IPS-15b (cell line): ENCODE data around the gene VEZT.
"Not testable (repeated sequence)": the region's sequence is repeated elsewhere in the genome, so short reads cannot be mapped to it uniquely, and the experiment has no call there.

ENCODE experiments used
- H3K27me3 ChIP-seq: one replicate; pipeline ENCODE4 v1.6.1; 2013; ENCODE audit warnings: low read length; ENCODE audit not compliant: control insufficient read depth, insufficient read depth
- H3K36me3 ChIP-seq: one replicate; pipeline ENCODE4 v1.6.1; 2013; ENCODE audit warnings: low read length; ENCODE audit not compliant: control insufficient read depth, insufficient read depth
- H3K4me1 ChIP-seq: one replicate; pipeline ENCODE4 v1.6.1; 2013; ENCODE audit warnings: mild to moderate bottlenecking, low read length; ENCODE audit not compliant: control insufficient read depth, insufficient read depth
- H3K4me3 ChIP-seq: one replicate; pipeline ENCODE4 v1.5.1; 2013; ENCODE audit warnings: low read depth, low read length
- H3K9ac ChIP-seq: one replicate; pipeline ENCODE4 v1.6.1; 2013; ENCODE audit warnings: low read depth, mild to moderate bottlenecking, low read length
- H3K9me3 ChIP-seq: one replicate; pipeline ENCODE4 v1.6.1; 2013; ENCODE audit warnings: mild to moderate bottlenecking, low read length; ENCODE audit not compliant: control insufficient read depth, insufficient read depth

VEZT gene

DNA sequence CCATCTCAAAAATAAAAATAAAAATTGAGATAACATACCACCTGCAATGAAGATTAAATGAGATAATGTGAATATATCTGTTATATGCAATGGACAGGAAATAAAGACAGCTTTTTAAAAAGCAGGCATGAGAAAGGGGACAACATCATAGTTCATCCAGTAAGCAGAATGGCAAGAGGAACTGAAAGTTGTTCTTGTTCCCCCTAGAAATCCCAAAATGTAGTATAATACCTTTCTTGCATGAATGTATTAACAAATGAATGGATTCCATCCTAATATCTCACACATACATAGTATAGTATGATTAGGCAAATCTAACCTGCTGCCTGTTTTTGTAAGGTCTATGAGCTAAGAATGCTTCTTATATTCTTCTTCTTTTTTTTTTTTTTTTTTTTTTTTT is 31.8 kb upstream of the VEZT start:
- no peaks in the 10 kb centered on the region for H3K27me3 ChIP-seq
- H3K4me1 ChIP-seq, result peaks cover 6% of the 10 kb centered on the region
- no peaks in the 10 kb centered on the region for H3K9me3 ChIP-seq
- H3K9ac ChIP-seq, result no peak overlapping the region
- H3K4me3 ChIP-seq, result no peak overlapping the region
- H3K36me3 ChIP-seq, result no peaks in the 10 kb centered on the region

DNA sequence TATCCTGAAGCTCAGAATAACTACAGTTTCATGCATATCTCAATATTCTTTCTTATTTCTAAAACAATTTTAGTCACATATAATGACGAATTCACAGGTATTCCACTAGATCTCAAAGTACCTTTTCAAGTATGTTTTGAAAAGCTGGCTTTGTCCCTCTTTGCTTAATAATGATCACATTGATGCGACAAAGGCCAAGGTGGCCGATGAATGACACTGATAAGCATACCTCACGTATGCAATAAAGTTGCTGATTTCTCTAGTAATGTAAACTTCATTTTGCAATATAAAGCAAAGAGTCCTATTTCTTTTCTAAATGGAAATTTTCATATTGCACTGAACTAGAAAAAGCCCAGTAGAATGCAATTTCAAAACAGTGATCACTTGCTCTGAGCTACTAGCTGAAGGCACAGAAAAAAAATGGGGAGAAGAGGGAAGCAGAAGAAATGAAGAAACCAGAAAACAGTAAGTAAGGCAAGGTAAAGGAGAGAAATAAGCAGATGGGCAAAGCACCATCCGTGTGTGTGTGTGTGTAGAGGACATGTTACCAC is 29.7 kb upstream of the VEZT start:
- Histone ChIP-seq H3K4me1 (peaks cover 6% of the 10 kb centered on the region), H3K36me3 (no peaks in the 10 kb centered on the region), H3K4me3 (no peak overlapping the region), H3K27me3 (no peaks in the 10 kb centered on the region), H3K9me3 (no peaks in the 10 kb centered on the region), H3K9ac (no peak overlapping the region)

DNA sequence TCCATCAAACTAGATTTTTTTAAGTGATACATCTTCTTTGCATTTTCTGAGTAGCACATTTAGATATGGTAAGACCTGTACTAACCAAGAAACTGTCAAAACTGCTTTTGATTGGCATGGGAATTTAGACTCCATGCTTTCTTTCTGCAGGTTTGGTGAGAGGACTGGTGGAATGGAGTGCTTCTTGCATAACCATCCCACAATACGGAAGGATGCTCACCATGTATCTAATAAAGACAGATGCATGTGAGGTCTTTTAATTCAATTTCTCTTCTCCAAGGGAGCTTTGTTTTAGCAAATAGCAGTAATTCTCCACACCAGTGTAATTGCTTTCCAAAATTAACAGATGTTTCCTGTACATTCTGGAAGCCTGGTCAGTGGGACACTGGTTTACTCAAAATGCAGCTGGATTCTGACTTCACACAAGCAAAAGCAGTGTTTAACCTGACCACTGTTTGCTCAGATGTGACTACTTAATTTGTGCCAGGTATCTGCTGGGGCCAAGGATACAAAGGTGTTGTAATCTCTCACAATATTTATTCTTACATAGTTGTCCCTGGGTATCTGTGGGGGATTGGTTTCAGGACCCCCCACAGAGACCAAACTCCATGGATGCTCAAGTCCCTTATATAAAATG is 26.4 kb upstream of the VEZT start:
- peaks cover 8% of the 10 kb centered on the region for H3K4me1 ChIP-seq
- H3K9me3 ChIP-seq, result no peaks in the 10 kb centered on the region
- H3K4me3 ChIP-seq, result no peak overlapping the region
- no peaks in the 10 kb centered on the region for H3K27me3 ChIP-seq
- H3K9ac ChIP-seq, result no peak overlapping the region
- no peaks in the 10 kb centered on the region for H3K36me3 ChIP-seq

DNA sequence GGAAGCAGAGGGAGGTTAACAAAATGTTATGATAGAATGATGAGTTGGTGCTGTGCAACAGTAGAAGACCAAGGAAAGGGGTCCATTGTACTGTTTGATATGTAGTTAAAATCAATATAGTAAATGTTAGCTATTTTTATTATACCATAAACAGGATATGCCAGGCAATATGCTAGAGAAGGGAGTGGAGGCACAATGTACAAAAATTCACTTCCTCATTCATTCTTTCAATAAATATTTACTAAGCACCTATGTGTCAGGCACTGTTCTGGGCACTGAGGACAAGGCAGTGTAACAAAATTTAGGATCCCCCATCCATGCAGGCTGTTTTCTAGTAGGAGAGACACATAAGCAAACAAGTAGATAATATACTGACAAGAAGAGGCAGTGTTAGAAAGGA is 25.3 kb upstream of the VEZT start:
- Histone ChIP-seq H3K9ac (no peak overlapping the region), H3K4me3 (no peak overlapping the region), H3K4me1 (peaks cover 8% of the 10 kb centered on the region), H3K9me3 (no peaks in the 10 kb centered on the region), H3K36me3 (no peaks in the 10 kb centered on the region), H3K27me3 (no peaks in the 10 kb centered on the region)

DNA sequence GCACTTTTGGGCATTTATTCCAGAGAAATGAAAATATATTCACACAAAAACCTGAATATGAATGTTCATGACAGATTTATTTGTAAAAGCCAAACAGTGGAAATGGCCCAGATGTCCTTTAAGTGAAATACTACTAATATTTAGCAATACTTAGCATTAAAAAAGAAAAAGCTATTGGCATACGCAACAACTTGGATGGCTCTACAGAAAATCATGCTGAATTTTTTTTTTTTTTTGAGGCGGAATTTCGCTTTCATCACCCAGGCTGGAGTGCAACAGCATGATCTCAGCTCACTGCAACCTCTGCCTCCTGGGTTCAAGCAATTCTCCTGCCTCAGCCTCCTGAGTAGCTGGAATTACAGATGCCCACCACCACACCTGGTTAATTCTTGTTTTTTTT is 24.5 kb upstream of the VEZT start:
- no peak overlapping the region for H3K9ac ChIP-seq
- H3K4me1 ChIP-seq, result peaks cover 4% of the 10 kb centered on the region
- H3K27me3 ChIP-seq, result no peaks in the 10 kb centered on the region
- no peaks in the 10 kb centered on the region for H3K36me3 ChIP-seq
- no peaks in the 10 kb centered on the region for H3K9me3 ChIP-seq
- no peak overlapping the region for H3K4me3 ChIP-seq

DNA sequence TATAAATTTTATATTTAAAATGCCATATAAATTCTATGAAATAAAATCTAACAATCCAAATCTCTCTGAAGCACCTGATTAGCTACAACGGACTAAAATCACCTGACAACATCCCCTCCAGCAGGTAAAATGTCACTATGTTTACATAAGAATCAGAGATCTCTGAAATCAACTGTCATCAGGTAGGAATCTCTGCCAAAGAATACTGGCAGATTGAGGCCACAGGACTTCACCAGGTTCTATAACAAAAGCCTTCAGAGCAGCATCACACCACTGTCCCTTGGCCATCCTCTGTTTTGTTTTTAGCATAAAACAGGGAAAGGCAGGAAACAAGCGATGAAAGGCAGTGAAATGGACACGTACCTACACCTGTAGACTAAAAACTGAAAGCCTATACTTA is 22.5 kb upstream of the VEZT start:
- Histone ChIP-seq H3K36me3 (no peaks in the 10 kb centered on the region), H3K4me1 (peaks cover 6% of the 10 kb centered on the region), H3K9ac (no peak overlapping the region), H3K9me3 (no peaks in the 10 kb centered on the region), H3K27me3 (no peaks in the 10 kb centered on the region), H3K4me3 (no peak overlapping the region)

DNA sequence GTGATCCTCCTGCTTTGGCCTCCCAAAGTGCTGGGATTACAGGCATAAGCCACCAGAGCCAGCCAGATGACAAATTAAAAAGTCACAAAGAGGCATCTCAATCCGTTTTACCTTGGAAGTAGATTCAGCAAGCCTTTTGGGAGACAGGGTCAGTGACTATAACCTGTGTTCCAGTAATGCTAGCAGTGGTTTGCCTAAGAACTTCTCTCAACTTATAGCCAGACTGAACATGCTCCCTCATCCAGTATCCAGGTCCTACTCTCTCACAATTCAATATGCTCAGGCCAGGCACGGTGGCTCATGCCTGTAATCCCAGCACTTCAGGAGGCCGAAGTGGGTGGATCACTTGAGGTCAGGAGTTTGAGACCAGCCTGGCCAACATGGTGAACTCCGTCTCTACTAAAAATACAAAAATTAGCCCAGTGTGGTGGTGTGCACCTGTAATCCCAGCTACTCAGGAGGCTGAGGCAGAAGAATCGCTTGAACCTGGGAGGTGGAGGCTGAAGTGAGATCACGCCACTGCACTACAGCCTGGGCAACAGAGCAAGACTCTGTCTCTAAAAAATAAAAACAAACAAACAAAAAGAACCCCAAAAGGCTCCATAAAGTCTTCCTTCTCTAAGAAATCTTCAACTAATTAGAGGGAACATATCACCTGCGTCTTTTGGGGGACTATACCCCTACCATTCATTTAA is 20.6 kb upstream of the VEZT start:
- not testable (repeated sequence) for H3K27me3 ChIP-seq, H3K36me3 ChIP-seq, H3K4me3 ChIP-seq, H3K9ac ChIP-seq, H3K9me3 ChIP-seq
- H3K4me1 ChIP-seq, result peaks cover 17% of the 10 kb centered on the region

DNA sequence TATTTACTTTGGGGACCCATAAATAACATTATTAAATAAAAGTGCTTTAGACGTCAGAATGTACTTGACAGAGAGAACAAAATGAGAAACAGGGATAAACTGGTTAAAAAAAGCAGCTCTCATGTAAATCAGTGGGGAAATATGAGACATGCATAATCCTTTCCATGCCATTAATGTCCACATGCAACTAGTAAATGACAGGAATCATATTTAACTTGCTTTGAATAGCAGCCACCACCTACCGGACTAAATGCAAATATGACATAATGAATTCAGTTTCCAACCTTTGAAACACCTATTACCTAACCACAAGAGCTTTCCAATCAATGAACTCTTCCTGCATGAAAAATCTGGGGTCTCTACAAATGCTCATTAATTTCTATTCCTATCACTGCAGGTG is 20.0 kb upstream of the VEZT start:
- Histone ChIP-seq H3K4me1 (peaks cover 17% of the 10 kb centered on the region), H3K27me3 (no peaks in the 10 kb centered on the region), H3K36me3 (no peaks in the 10 kb centered on the region), H3K9me3 (no peaks in the 10 kb centered on the region), H3K4me3 (no peak overlapping the region), H3K9ac (no peak overlapping the region)

DNA sequence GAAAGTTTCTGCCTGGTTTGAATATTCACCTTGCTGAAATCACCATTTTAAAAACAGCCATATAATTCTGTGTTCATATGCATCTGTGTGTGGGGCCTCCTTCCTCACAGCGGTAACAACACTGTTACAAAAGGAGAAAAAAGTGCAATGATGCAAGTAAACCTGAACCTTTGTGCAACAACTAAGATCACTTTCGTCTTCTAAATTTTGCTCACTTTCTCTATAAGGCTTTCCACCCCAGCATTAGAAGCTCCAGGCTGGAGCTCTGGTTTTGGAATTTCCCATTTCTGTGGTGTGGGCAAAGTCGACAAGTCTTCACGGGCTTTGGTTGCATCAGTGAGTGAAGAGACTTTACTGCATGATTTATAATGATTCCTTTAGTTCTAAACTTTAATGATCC is 18.7 kb upstream of the VEZT start:
- no peak overlapping the region for H3K4me3 ChIP-seq
- H3K27me3 ChIP-seq, result no peaks in the 10 kb centered on the region
- H3K4me1 ChIP-seq, result peaks cover 29% of the 10 kb centered on the region
- no peaks in the 10 kb centered on the region for H3K9me3 ChIP-seq
- no peaks in the 10 kb centered on the region for H3K36me3 ChIP-seq
- no peak overlapping the region for H3K9ac ChIP-seq

DNA sequence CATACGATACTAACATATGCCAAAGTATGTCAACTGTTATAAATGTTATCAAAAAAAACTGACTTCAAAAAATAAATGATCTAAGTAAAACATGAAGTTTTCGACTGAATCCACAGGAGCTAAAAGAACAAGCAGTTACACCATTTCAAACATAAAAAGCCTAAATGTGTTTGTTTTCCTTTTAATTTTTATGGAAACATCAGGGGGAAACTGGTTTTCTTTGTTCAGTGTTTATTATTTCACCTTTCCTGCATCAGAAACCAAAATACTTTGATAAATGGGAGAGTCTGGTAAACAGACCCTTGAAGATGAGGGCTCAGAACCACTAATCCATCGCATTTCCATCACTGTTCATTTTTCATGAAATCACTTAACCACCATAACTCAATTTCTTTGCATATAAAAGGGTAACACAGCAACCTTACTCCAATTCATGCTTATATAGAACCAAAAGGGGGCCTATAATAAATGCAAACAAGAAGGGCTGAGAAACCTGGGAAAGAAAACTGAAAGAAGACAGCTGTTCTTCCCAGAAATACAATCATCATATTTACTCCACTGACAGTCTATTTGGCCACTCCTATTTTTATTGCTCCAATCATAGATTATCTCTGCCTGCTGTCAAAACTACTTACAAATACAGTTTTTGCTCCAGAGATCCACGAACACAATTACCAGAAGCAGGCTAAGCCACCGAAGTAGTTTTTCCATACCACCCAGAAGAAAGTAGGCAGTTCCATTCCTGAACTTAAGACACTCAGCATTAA is 17.3 kb upstream of the VEZT start:
- Histone ChIP-seq H3K4me1 (peaks cover 35% of the 10 kb centered on the region), H3K9ac (no peak overlapping the region)

DNA sequence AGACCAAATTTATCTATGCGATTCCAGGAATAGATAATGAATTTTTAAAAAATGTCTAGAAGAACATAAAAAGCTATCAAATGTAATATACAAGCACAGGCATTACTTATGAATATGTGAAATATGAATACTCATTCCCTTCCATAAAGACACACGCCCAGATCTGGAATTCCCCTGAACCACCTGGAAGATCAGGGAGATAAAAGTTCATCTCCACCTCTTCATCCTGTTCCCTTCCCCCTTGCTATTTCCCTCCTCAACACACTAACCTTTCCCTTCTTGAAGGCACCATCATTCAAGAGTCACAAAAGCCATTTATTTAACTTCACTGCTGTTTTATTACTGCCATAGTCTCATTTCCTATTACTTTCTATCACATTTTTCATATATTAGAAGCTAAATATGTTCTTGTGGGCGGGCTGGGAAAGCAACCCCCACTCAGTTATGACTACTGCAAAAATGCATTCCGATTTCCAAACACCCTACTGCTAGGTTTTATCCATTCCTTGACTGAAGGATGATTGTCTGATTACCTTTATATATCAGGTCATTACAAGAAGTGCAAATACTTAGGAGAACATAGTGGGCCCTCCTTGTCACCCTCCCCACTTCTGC is 16.4 kb upstream of the VEZT start:
- no peaks in the 10 kb centered on the region for H3K9me3 ChIP-seq
- no peak overlapping the region for H3K9ac ChIP-seq
- peaks cover 41% of the 10 kb centered on the region for H3K4me1 ChIP-seq
- no peaks in the 10 kb centered on the region for H3K27me3 ChIP-seq
- H3K36me3 ChIP-seq, result no peaks in the 10 kb centered on the region
- H3K4me3 ChIP-seq, result no peak overlapping the region

More for the DNA sequence above, 17.3 kb upstream of the VEZT start:
- H3K27me3 ChIP-seq, result no peaks in the 10 kb centered on the region
- no peaks in the 10 kb centered on the region for H3K9me3 ChIP-seq
- no peak overlapping the region for H3K4me3 ChIP-seq
- no peaks in the 10 kb centered on the region for H3K36me3 ChIP-seq
